GM21576 (cell line): ENCODE results near the gene ASB10.

ENCODE experiments used
- ATAC-seq: cut with Tn5 transposase; IDR thresholded peaks from one replicate; pipeline ENCODE4 v1.9.1; 2021; ENCODE audit warnings: mild to moderate bottlenecking, moderate library complexity; ENCODE audit not compliant: unreplicated experiment

The ASB10 gene

GRCh38 chr7:151189038-151189437, 2.0 kb upstream of the ASB10 start:
- no peak for ATAC-seq

- no peak for ATAC-seq
Observed at GRCh38 chr7:151188252-151188542, 1.1 kb upstream of the ASB10 start.

GRCh38 chr7:151187409-151188251, 580 bp upstream of the ASB10 start:
- ATAC-seq = no peak

- no peak for ATAC-seq
Observed at GRCh38 chr7:151185762-151186639, 1.0 kb downstream of the ASB10 start.

GRCh38 chr7:151181011-151181431, 6.0 kb downstream of the ASB10 start:
- ATAC-seq = no peak

GRCh38 chr7:151179946-151180345, 7.1 kb downstream of the ASB10 start:
- no peak for ATAC-seq

- no peak for ATAC-seq
Observed at GRCh38 chr7:151179287-151179860, 7.7 kb downstream of the ASB10 start.

- ATAC-seq = no peak
Observed at GRCh38 chr7:151178831-151179230, 8.2 kb downstream of the ASB10 start.

- no peak for ATAC-seq
Observed at GRCh38 chr7:151178236-151178635, 8.8 kb downstream of the ASB10 start.

- ATAC-seq = no peak
Observed at GRCh38 chr7:151177310-151177709, 9.7 kb downstream of the ASB10 start.

GRCh38 chr7:151176401-151176800, 10.6 kb downstream of the ASB10 start:
- no peak for ATAC-seq

- ATAC-seq = no peak
Observed at GRCh38 chr7:151175793-151176311, 11.2 kb downstream of the ASB10 start.

GRCh38 chr7:151175047-151175792, 11.8 kb downstream of the ASB10 start:
- no peak for ATAC-seq

- no peak for ATAC-seq
Observed at GRCh38 chr7:151174246-151175046, 12.6 kb downstream of the ASB10 start.

GRCh38 chr7:151173386-151174245, 13.4 kb downstream of the ASB10 start:
- no peak for ATAC-seq

GRCh38 chr7:151172273-151173141, 14.5 kb downstream of the ASB10 start:
- peak; percentile 71 for ATAC-seq

GRCh38 chr7:151168787-151169162, 18.3 kb downstream of the ASB10 start:
- no peak for ATAC-seq
